HepG2 (cell line): ENCODE results near the gene TGM4. TPM values are rescaled to one million over a fixed set of nuclear protein-coding genes. Genes with fewer than 3 reads are reported as not detected.

Experiments used
- ATAC-seq: fragments of 200-7000 bp; cut with Tn5 transposase; 3 replicates; pipeline ENCODE4 v1.9.1; 2020; ENCODE audit warnings: mild to moderate bottlenecking, moderate library complexity
- BruUV-seq: library from RNA; stranded (reverse); fragments of 400-500 nt; replicated peaks from 2 replicates; lab custom pipeline; 2021; lab: Mats Ljungman, UMichigan
- CTCF ChIA-PET: fragments of 300-600 bp; formaldehyde crosslinking; extraction: SDS; loops from one replicate; lab custom pipeline; 2021; ENCODE audit warnings: low total read pairs, inconsistent platforms, low intra/inter-chr PET ratio; lab: Yijun Ruan, JAX
- POLR2A ChIA-PET: fragments of 350-600 bp; sonication (Branson Sonifier 250); formaldehyde crosslinking; loops from one replicate; lab custom pipeline; 2020; ENCODE audit warnings: antibody characterized with exemption, inconsistent platforms; lab: Yijun Ruan, JAX
- DNase-seq: peaks from one replicate; pipeline ENCODE4 v3.0.0-alpha.2; 2015; ENCODE audit warnings: low spot score
- FAIRE-seq: peaks from 3 replicates; lab custom pipeline; 2011; peaks lifted over from hg19 to GRCh38; lab: Jason Lieb, UNC
- H2AFZ ChIP-seq: one replicate; pipeline ENCODE4 v1.6.1; 2011; ENCODE audit warnings: low read length, inconsistent platforms
- H3K27ac ChIP-seq: fragments of 300-600 bp; 3 replicates; pipeline ENCODE4 v1.8.0; 2011; ENCODE audit warnings: mixed run types, mild to moderate bottlenecking, mixed read lengths, low read length, inconsistent platforms; ENCODE audit not compliant: insufficient read depth; ENCODE audit errors: extremely low read length
- H3K27me3 ChIP-seq, 2 experiments: fragments of 200-600 bp in 1 of 2; 2 replicates in 1 of 2; 3 replicates in 1 of 2; pipeline versions ENCODE4 v1.6.0 to v1.8.0; 2011; ENCODE audit warnings: low read length in 2 of 2, mild to moderate bottlenecking in 2 of 2, moderate library complexity in 2 of 2, inconsistent platforms in 1 of 2; ENCODE audit not compliant: insufficient read depth in 2 of 2, control insufficient read depth in 1 of 2
- H3K36me3 ChIP-seq, 2 experiments: fragments of 200-600 bp in 1 of 2; replicated peaks in 1 of 2; 2 replicates in 1 of 2; 3 replicates in 1 of 2; pipeline versions ENCODE4 v1.5.1 to v1.8.0; 2011; ENCODE audit warnings: low read length in 2 of 2, inconsistent platforms in 1 of 2; ENCODE audit not compliant: insufficient read depth in 2 of 2, control insufficient read depth in 1 of 2
- H3K4me1 ChIP-seq: 2 replicates; pipeline ENCODE4 v1.5.1; 2012; ENCODE audit warnings: low read length, inconsistent platforms; ENCODE audit not compliant: insufficient read depth
- H3K4me2 ChIP-seq: 2 replicates; pipeline ENCODE4 v1.6.0; 2011; ENCODE audit warnings: low read depth, low read length, inconsistent platforms
- H3K4me3 ChIP-seq, 3 experiments: fragments of 200-600 bp in 1 of 3; sonication (generic), shearing (Covaris generic) in 1 of 3; replicated peaks in 1 of 3; 2 replicates each; pipeline ENCODE4 v1.5.1; 2011 to 2016; ENCODE audit warnings: low read length in 3 of 3, inconsistent platforms in 2 of 3, low read depth in 2 of 3, mild to moderate bottlenecking in 2 of 3, control low read depth in 1 of 3, mixed read lengths in 1 of 3; ENCODE audit not compliant: insufficient read depth in 1 of 3
- H3K79me2 ChIP-seq: one replicate; pipeline ENCODE4 v1.6.1; 2011; ENCODE audit warnings: low read length, inconsistent platforms; ENCODE audit not compliant: insufficient read depth
- H3K9ac ChIP-seq: 2 replicates; pipeline ENCODE4 v1.6.0; 2011; ENCODE audit warnings: mild to moderate bottlenecking, low read depth, low read length, inconsistent platforms; ENCODE audit not compliant: insufficient read depth
- H3K9me3 ChIP-seq: 2 replicates; pipeline ENCODE4 v1.5.1; 2012; ENCODE audit warnings: mild to moderate bottlenecking, low read length
- H4K20me1 ChIP-seq: 2 replicates; pipeline ENCODE4 v1.6.0; 2011; ENCODE audit warnings: inconsistent platforms, mild to moderate bottlenecking, low read length, moderate library complexity; ENCODE audit not compliant: insufficient read depth
- CEBPB ChIP-seq: IDR thresholded peaks from 2 replicates; pipeline ENCODE4 v1.6.1; 2011; ENCODE audit warnings: low read depth, low read length, improper control_type of control experiment, borderline replicate concordance
- KLF13 ChIP-seq: sonication (generic); formaldehyde crosslinking; IDR thresholded peaks from 2 replicates; pipeline ENCODE4 v1.4.0; 2020; ENCODE audit warnings: mild to moderate bottlenecking, missing genetic modification reagents
- SMAD9 ChIP-seq: sonication (generic); formaldehyde crosslinking; IDR thresholded peaks from 2 replicates; pipeline ENCODE4 v1.5.1; 2020; ENCODE audit warnings: mild to moderate bottlenecking, missing genetic modification reagents
- WGBS: methylation state at CpG from one replicate; pipeline ENCODE4 v1.1.6; 2017; ENCODE audit warnings: low lambda C conversion rate; 5-methylcytosine and 5-hydroxymethylcytosine counted together
- in situ Hi-C: cut with HindIII; loops from 2 replicates; pipeline ENCODE4 v1.10.0; 2017; ENCODE audit warnings: low pct_unique_long_range_greater_than_20kb; ENCODE audit not compliant: extremely low pct_ligation_motif_present
- intact Hi-C: fragments of 100-400 bp; cut with micrococcal nuclease; formaldehyde crosslinking; loops from one replicate; pipeline ENCODE4 v1.10.0; 2022; ENCODE audit not compliant: unreplicated experiment
- polyA plus RNA-seq, 8 experiments: library from polyadenylated mRNA; depleted of rRNA in 3 of 8; stranded (reverse) in 7 of 8; unstranded in 1 of 8; fragments of >200 nt; fragmentation: Illumina TruSeq in 4 of 8; extraction: Trizol in 4 of 8; gene quantifications; 2 replicates each; pipeline versions ENCODE4 v1.2.1 to v1.2.3, GENCODE V29; 2011 to 2016; ENCODE audit warnings: low read depth in 4 of 8, missing spikeins in 1 of 8, mixed read lengths in 1 of 8; ENCODE audit not compliant: insufficient read depth in 1 of 8
- total RNA-seq, 5 experiments: library from RNA; depleted of rRNA; stranded (reverse); fragments of >200 nt; fragmentation: Illumina TruSeq; extraction: Trizol; gene quantifications; 2 replicates each; pipeline ENCODE4 v1.2.3, GENCODE V29; 2016; ENCODE audit warnings: low read depth in 1 of 5

TGM4 gene
- total and polyA plus RNA-seq, 2 of the 13 experiments (the other 11 are each of a cell fraction or from before 2014, with no cell fraction given), result 0.07 to 0.15 TPM

DNA sequence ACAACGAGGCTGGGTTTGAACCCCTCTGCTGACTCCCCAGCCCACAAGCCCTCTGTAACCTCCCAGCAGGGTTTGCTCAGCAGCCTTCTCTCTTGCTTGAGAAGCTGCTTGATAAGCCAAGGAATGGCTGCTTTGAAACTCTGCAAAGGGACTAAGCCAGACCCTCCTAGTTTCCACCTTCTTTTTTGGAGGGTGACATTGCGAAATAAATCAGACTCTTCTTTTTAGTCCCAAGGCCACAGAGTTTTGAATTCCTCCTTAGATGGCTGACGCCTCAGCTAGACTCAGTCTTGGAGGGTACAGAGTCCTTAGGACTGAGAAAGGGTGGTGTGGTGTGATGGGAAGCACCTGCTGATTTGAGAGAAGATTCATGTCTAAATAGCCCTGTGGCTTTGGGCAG, 1.2 kb downstream of the TGM4 start:
- no peaks in the 10 kb centered on the region for H3K79me2 ChIP-seq
- 53% methylated on average over 3 of the region's 3 CpGs for WGBS
- no peaks in the 10 kb centered on the region for H3K36me3 ChIP-seq
- POLR2A ChIA-PET, result no interaction called here
- FAIRE-seq (no peak), ATAC-seq (no peak), DNase-seq (no peak)
- no peak overlapping the region for H2AFZ ChIP-seq
- no peaks in the 10 kb centered on the region for H3K4me1 ChIP-seq
- in situ Hi-C loops (no loop called here), intact Hi-C loops (no loop called here)
- peak; percentile 46; the same call in 1 of the 2 replicates for TF ChIP-seq CEBPB
- no peak for TF ChIP-seq SMAD9
- H3K4me2 ChIP-seq, result no peak overlapping the region
- H4K20me1 ChIP-seq, result no peaks in the 10 kb centered on the region
- no peak overlapping the region for H3K4me3 ChIP-seq
- H3K9me3 ChIP-seq, result no peaks in the 10 kb centered on the region
- no peak overlapping the region for H3K27ac ChIP-seq
- no peaks in the 10 kb centered on the region for H3K27me3 ChIP-seq
- CTCF ChIA-PET, result no interaction called here
- no TSS peak for BruUV-seq
- H3K9ac ChIP-seq, result no peak overlapping the region

DNA sequence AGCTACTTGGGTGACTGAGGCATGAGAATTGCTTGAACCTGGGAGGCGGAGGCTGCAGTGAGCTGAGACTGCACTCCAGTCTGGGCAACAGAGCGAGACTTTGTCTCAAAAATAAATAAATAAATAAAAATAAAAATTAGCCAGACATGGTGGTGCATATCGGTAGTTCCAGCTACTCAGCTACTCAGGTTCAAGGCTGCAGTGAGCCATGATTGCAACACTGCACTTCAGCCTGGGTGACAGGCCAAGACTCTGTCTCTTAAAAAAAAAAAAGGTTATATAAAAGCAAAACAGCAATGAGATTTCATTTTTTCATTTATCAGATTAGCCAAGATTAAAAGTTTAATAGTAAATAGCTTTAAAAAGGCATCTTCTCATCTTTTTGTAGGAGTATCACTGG, 2.9 kb downstream of the TGM4 start:
- intact Hi-C loops (no loop called here), in situ Hi-C loops (no loop called here)
- H3K27me3 ChIP-seq, result no peaks in the 10 kb centered on the region
- no peaks in the 10 kb centered on the region for H4K20me1 ChIP-seq
- 34% methylated on average over 3 of the region's 3 CpGs for WGBS
- no peaks in the 10 kb centered on the region for H3K4me1 ChIP-seq
- CTCF ChIA-PET, result no interaction called here
- no peak overlapping the region for H3K27ac ChIP-seq
- TF ChIP-seq CEBPB (peak; percentile 21; the same call in 1 of the 2 replicates), KLF13 (CRISPR knock-in tag) (no peak)
- ATAC-seq (no peak), DNase-seq (no peak), FAIRE-seq (no peak)
- H3K4me2 ChIP-seq, result no peak overlapping the region
- no peaks in the 10 kb centered on the region for H3K9me3 ChIP-seq
- no peaks in the 10 kb centered on the region for H3K79me2 ChIP-seq
- no TSS peak for BruUV-seq
- POLR2A ChIA-PET, result no interaction called here
- H3K36me3 ChIP-seq, result no peaks in the 10 kb centered on the region
- no peak overlapping the region for H3K9ac ChIP-seq
- H2AFZ ChIP-seq, result no peak overlapping the region
- H3K4me3 ChIP-seq, result no peak overlapping the region
